Jurkat, Clone E6-1 (cell line): Measurements from ENCODE around the gene GSC2.

Experiments used
- DNase-seq: peaks from one replicate; pipeline ENCODE4 v3.0.0-alpha.2; 2011; ENCODE audit warnings: low read depth, low spot score
- H3K4me3 ChIP-seq: 2 replicates; pipeline ENCODE4 v1.5.1; 2011; ENCODE audit warnings: mild to moderate bottlenecking, low read length, control low read depth, moderate library complexity

GSC2 gene

DNA sequence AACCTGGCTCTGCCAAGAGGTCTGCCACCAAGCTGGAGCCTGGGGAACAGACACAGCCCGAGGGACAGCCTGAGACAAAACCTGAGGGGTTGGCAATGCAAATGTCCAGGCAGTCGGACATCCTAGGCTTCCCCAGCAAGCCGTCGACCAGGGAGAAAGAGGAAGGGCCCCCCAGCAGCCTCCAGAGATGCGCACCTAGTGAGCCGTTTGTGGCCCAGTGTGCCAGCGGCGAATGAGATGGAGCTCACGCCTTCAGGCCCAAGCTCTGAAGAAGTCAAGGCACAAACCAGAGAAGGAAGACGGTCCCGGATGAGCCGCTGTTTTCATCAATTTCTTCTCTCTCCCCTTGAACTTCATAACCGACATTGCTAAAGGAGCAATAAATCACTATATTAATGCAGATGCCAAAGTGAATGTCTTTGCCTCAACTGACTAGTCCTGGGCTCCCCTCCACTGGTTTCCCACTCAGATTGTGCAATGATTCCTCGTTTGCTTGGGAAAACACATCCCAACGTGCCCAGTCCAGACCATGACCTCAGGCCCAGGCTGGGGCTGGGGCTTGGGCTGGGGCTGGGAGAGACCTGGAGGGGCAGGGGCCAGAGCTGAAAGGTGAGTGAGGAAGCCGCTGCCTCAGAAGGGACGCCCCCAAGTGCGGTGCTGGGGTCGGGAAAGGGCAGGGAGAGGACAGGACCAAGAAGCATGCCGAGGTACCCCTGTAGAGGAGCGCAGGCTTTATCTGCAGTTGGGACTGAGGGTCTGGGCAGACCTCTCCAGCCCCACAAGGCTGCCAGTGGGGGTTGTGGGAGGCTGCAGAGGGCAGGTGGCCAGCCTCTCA, 24.4 kb downstream of the GSC2 start:
- DNase-seq: no peak
- no peak overlapping the region for H3K4me3 ChIP-seq

DNA sequence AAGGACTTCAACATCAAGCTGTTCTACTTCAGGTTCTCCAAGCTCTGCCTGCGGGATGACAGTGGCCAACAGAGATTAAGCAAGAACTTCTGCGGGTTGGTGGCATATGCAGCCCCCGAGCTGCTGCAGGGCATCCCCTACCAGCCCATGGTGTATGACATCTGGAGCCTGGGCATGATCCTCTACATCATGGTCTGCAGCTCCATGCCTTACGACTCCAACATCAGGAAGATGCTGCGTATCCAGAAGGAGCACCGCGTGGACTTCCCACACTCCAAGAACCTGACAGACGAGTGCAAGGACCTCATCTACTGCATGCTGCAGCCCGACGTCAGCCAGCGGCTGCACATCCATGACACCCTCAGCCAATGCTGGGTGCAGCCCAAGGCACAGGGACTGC, 25.1 kb downstream of the GSC2 start:
- DNase-seq: no peak
- no peak overlapping the region for H3K4me3 ChIP-seq

DNA sequence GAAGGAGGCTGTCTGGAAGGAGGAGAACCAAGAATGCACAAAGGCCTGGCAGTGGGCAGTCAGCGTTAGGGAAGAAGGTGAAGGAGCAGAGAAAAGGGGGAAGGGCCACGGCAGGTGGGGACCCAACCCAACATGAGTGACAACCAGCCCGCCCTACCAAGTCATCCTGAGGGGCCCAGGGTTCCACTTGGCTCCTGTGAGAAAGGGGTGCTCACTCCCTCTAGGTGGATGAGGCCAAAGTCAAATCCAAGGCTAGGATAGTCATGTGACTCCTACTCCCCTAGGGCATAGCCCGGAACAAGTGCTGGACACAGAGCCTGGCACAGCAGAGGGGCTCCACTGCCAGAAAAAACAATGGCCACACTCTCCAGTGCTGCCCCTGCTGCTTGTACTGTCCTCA, 25.7 kb downstream of the GSC2 start:
- no peak overlapping the region for H3K4me3 ChIP-seq
- DNase-seq: no peak

DNA sequence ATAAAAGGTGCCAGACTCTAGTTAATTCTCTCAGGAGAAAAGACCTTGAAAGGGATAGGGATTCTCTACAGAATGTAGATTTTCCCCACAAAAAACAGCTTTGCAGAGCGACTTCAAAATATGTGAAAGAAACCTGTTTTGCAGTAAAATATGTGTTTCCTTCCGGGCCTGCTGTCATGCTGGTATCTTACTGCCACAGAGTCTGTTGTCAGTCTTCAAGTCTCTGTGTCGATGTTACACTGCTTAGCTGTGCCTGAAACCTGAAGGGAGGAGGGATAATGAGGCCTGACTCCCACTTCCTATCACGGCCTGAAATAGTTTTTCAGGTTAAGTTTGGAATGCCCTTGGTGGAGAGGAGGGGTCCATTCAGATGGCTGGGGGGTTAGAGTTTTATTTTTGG, 26.2 kb downstream of the GSC2 start:
- DNase-seq: no peak
- no peak overlapping the region for H3K4me3 ChIP-seq

DNA sequence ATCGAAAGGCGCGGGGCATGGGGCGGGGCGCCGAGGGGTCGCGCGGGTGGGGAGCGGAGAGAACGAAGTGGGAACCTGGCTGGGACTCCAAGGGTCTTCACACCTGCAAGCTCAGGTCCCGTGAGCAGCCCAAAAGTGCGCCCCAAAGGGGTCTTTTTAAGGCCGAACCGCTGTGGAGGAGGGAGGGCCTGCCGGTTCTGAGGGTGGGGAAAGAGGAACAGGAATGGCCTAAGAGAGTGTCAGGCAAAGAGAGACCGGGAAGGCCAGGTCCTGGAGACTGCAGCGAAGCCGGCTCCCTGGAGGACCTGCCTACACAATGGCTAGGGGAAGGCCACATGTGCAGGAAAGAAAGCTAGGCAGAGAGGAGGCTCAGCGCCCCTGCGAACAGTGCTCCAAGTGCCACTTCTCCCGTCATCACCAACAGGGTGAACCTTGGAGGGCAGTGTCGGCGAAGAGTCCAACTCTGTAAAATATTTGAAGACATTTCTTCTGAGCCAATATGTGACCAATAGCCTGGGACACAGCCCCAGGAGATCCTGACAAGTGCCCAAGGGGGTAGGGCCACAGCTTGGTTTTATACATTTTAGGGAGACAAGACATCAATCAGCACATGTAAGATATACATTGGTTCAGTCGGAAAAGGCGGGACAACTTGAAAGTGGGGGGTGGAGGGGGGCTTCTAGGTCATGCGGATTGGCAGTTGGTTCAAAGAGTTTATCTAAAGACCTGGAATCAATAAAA, 27.2 kb downstream of the GSC2 start:
- no peak for DNase-seq
- peak overlapping the region; percentile 51 for H3K4me3 ChIP-seq

DNA sequence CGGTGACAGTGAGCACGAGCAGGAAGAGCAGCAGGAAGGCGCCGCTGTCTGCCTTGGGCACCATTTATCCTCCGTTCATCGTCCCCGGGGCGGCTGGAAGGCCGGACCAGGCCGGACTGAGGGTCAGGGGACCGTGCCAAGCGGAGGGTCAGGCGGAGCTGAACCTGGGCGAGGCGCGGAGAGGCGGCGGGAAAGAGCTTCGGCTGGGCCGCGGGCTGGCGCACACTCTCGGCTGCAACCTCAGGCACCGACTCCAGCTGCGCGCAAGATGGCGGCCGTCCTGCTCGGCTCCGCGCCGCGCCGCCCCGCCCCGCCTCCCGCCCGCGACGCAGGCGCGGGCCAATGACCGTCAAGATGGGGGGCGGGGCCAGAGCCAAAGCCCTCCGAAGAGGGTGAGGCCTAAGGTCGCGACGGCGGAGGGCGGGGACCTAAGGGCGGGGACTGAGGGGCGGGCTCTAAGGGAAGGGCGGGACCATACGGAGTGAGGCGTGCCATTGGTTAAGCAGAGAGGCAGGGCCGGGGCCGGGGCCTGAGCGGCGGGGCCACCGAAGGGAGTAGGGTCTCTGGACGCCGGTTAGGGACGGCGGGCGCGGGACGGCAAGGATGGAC, 27.8 kb downstream of the GSC2 start, which contains the start of gene DGCR2:
Gene DGCR2 (minus strand): TSS at position 270 of the 609 bp plus-strand sequence. CDS start 206 bp downstream, at position 64.
- DNase-seq: peak; percentile 91
- peak within 1 kb of the TSS; percentile 83 for H3K4me3 ChIP-seq

DNA sequence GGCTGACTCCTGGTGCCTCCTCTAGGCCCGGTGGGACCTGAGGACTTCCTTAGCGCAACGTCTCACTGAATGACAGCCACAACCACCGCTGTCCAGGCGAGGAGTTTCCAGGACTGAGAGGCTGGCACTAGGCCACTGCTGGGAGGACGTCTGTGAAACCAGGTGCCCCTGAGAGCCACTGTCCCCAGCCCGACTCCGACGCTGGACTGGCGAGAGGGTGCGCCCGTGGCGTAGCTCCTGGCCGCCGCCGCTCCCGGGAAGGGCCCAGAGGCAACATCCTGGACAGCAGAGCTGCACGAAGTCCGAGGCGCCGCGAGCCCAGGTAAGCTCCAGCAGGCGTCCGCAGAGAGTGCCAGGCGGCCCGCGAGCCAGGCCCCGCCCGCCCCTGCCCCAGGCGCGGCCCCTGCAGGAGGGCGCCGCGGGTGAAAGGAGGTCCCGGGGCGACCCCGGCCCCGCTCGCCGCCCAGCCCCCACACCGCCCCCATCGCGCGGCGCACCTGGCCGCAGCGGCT, 28.4 kb downstream of the GSC2 start:
- DNase-seq: no peak

DNA sequence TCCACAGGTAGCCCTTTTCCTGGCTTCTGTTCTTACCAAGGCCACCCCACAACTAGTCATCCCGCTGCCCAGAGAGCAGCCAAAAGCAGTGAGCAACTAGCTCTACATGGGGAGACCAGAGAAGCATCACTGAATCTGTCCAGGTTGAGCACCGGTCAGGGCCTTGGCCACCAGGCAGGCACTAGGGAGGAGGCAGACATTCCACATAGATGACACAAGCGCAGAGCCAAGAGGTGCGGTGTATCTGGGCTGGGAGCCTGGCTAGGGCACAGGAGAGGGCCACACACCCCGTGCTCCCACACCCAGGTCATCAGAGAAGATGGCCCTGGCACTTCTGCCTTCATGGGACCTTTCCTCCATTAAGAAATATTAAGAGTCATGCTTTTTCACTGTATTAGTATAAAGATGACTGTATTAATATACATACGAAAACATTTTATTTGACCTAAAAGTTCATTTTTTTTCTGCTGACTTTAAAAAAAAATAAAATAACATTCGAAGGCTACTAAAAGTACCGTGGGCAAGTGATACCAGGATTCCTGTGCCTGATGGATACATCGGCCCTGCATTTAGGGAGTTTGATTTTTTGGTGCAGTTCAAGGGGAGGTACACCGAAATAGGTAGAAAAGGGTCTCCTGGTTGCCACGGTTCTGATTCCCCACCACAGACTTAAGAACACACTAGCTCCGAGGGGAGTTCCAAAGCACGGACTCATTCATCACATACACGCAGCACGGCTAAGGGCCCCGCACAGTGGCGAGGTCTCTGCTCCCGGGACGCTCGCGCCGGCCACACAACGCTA, 29.1 kb downstream of the GSC2 start:
- DNase-seq: no peak
- peak overlapping the region; percentile 83 for H3K4me3 ChIP-seq

More for the DNA sequence above, 28.4 kb downstream of the GSC2 start:
- H3K4me3 ChIP-seq: peak overlapping the region; percentile 83

DNA sequence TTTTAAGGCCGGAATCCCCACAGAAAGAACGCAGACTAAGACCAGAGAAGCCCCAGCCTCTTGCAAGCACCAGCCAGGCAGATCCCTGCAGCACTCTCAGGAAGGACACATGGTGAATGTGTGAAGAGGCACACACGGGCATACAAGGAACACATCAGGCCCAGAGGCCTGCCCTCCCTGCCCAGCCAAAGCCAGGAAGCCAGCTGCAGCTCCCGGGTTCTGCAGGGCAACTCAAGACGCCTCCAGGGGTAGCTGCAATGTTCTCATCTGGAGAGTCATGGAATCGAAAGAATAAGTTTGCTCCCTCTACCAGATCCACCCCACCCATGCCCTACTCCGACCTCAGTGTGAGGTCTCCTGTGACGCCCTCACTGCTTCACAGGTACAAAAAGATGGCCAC, 30.1 kb downstream of the GSC2 start:
- no peak for DNase-seq
- H3K4me3 ChIP-seq: no peak overlapping the region

DNA sequence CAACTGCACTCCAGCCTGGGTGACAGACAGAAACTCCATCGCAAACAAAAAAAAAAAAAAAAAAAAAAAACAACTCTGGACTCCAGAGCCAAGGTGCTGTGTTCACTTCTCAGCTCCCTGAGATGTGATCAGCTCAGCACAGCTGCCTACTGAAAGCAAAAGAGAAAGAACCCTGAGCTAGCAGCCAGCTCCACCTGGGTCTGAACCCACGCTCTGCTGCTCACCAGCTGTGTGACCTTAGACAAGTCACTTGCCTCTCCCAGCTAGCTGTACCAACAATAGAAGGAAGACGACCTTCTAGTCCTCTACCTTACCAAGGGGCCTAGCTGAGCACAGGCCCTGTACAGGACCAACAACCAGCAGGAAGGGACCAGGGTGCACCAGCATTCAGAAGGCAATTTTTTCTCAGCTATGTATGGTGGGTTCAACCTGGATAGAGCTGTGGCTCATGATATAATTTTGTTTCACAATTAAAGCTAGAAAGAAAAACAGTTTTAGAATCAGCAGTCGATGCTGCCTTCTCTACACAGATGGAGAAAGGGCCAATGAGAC, 31.7 kb downstream of the GSC2 start:
- peak; percentile 58 for DNase-seq
- no peak overlapping the region for H3K4me3 ChIP-seq

DNA sequence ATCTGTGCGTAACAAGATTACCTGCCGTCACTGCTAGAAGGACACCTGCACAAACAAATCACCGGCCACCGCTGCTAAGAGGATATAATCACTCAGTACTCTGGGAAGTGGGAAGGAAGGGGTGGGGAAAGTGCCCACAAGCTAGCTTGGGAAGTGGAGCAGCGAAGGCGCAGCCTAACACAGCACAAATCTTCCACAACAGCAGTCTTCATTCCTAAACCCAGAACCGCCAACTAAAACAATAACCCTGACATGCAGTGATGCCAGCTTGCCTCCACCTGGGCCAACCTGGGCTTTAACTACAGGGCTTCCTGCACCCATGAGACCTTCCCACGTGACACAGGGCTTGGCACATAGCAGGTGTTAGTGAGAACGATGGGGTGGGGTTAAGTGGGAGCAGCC, 33.0 kb downstream of the GSC2 start:
- no peak overlapping the region for H3K4me3 ChIP-seq
- no peak for DNase-seq

DNA sequence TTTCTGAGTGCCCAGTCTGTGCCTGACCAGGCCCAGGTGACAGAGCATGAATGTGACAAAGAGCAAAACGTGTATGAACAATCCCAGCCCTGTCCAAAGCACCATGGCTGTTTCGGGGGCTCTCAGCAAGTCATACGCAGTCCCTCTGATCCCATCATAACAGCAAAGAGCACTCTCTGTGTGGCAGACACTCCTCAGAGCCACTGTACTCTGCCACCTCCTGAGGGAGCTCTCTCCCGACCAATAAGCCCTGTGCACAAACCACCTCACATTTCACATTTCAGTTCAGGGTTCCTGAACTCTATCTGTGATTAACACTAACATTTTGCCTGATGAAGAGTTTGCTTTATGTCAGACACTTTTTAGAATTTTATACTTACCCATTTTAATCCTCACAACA, 34.5 kb downstream of the GSC2 start:
- H3K4me3 ChIP-seq: no peak overlapping the region
- no peak for DNase-seq

DNA sequence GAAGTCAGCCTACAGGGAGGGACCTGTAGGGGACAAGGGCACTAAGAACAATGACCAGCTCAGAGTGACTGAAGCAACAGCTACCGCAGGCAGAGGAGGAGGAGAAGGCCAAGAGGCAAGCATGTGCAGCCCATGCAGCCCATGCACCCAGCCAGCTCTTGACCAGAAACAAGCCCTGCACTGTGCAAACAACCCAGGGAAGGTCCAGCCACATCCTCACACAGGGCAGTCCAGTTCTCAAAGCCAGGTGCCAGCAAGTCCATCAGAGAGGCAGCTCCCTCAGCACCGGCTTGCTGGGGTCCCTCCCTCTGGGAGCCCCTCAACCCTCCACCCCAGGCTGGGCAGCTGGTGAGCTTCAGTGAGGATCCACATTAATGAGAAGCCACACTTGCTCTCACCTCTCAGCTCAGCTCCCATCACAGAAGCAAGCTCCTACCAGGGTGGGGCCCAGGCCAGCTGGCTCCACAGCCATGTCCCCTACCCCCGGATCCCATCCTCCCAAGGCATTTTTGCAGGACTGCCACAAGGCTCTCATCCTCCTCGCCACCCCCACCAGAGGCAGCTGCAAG, 35.0 kb downstream of the GSC2 start:
- no peak overlapping the region for H3K4me3 ChIP-seq
- DNase-seq: no peak

DNA sequence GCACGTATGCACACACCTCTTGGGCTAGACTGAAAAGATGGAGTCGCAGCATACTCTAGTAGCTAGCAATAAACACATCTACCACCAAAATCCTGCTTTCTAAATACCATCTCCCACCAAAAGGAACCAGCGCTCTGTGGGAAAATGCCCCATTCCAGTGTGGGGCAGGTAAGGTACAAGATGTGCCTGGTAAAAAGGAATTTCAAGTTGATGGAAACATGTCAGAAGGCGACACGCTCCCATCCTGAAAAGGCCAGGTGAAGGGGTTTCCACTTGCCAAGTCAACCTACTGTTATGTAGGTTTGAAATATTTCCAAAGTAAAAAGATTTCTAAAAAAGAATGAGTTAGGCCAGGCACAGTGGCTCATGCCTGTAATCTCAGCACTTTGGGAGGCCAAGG, 36.7 kb downstream of the GSC2 start:
- no peak overlapping the region for H3K4me3 ChIP-seq
- no peak for DNase-seq

DNA sequence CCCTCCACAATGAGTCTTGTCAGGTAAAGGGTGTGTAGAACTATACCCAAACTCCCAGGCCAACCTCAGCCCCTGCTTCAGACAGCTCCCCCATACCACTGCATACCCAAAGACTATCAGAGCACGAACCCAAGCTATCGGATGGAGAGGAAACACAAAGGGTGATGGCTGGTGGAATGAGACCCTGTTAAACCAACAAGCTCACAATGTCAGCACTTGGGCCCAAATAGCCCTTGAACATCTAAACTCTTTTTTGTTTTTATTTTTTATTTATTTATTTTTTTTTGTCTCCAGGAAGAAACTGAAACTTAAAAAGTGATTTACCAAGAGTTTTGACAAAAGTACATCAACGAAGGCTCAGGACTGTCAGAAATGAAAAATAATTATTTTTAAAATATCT, 38.5 kb downstream of the GSC2 start:
- no peak overlapping the region for H3K4me3 ChIP-seq

DNA sequence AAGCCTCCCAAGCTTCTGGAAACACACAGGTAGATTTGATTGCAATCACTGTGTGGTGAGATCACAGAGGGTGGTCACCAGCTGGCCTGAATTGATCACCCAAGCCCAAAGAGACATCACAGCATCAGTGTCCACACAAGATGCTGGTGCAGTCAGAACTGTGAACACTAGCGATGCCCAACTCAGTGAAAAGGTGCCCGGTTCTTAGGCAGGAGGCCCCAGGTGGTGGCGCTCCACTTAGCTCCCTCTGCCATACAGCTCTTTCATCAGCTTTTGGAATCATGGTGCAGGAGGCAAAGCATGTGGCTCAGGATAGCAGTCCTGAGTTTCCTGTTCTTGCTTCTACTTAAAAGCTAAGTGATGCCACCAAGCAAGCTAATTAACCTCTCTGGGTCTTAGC, 39.0 kb downstream of the GSC2 start:
- H3K4me3 ChIP-seq: no peak overlapping the region
- no peak for DNase-seq

More for the DNA sequence above, 38.5 kb downstream of the GSC2 start:
- no peak for DNase-seq

DNA sequence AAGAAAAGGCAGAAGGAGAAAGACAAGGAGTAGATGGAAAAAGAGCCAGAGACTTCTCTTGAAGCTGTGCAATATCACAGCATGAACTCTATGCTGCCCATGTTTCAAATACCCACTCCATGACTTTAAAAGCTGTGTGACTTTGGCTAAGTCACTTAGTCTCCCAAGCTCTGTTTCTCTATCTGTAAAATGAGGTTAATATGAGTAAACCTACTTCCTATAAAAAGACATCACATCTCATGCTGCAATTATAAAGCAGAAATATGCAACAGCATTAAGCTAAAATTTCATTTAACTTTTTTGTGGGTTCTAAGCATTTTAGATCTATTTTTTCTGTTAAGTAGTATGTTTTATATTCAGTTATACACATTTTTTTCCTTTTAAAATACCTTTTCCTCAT, 39.4 kb downstream of the GSC2 start:
- DNase-seq: no peak
- no peak overlapping the region for H3K4me3 ChIP-seq

DNA sequence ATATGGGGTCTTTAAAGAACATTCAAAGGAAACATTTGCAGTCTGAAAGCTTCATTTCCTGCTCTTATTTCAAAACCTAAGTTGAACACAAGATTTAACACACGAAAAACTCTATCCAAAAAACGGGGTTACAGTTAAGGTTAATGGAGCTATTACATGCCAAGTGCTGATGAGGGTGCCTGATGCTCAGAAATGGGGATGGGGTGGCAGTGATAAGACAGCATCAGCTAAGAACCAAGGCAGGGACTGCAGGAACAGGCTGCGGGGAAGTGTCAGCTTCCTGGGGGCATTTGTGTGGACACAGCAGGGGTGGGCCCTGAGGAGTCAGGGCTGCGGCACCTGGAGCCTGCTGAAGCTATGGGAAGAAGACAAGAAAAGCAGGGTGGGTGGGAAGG, 40.0 kb downstream of the GSC2 start:
- H3K4me3 ChIP-seq: no peak overlapping the region; the same call in 1 of the 2 replicates
- no peak for DNase-seq
